Brain pericyte (primary cell): ENCODE measurements around the gene PSG4.
"Not testable (repeated sequence)": the region's sequence is repeated elsewhere in the genome, so short reads cannot be mapped to it uniquely, and the experiment has no call there.

ENCODE experiments used
- DNase-seq: peaks from one replicate; pipeline ENCODE4 v3.0.0-alpha.2; 2012; ENCODE audit warnings: low read depth, low spot score

PSG4 gene

GRCh38 chr19:43198686-43199419 lies 6.6 kb downstream of the PSG4 start:
- not testable (repeated sequence) for DNase-seq

- not testable (repeated sequence) for DNase-seq
Observed at GRCh38 chr19:43197666-43198397, 7.6 kb downstream of the PSG4 start.

DNA sequence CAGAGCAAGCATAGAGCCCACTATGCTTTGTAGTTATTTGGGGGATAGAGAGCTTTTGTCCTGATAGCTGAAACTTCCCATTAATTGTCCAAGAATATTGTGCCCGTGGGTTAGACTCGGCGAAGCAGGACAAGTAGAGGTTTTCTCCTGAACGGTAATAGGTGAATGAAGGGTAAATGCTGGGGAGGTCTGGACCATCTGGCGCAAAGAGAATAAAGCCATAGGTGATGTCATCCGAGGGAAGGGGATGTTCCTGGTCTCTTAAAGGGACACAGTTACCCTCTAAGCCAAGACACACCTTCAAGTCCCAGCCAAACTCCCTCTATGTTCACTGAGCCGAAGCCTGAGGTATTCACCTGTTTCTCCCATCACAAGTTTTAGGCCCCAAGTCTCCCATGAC lies 11.0 kb downstream of the PSG4 start:
- DNase-seq: not testable (repeated sequence)

DNA sequence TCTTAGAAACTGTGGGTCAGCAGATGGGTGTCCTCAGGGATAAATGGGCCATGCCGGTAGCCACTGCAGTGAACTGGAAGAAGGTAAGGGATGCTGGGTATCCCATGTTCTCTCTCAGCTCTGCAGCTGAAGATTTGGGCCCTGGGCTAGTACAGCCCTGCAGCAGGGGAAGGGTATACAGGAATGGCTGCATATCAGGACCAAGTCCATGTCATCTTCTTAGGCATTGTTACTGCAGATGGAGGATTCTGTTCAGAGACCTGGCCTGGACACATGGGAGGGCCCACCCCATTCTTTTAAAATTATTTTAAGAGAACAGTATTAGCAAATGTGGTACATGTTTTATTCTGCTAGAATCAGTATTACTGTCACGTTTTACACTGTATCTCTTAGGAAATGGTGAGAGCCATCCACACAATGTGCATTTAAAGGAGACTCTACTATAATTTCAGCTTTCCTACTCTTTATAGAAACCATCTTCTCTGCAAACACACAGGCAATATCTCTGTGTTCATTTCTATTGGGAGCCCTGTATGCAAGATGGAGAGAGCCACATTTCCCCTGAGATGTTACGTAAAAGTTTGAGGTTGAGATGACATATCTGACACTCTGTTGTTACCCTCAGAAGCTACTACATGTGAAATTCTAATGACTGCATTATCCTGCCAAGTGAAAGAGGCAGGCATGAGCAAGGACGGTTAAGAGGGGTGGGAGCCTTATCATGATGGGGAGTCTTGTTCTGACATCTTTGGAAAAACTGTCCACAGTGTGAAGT lies 12.9 kb downstream of the PSG4 start:
- DNase-seq: not testable (repeated sequence)

GRCh38 chr19:43188092-43188491 lies 17.3 kb downstream of the PSG4 start:
- DNase-seq: not testable (repeated sequence)

DNA sequence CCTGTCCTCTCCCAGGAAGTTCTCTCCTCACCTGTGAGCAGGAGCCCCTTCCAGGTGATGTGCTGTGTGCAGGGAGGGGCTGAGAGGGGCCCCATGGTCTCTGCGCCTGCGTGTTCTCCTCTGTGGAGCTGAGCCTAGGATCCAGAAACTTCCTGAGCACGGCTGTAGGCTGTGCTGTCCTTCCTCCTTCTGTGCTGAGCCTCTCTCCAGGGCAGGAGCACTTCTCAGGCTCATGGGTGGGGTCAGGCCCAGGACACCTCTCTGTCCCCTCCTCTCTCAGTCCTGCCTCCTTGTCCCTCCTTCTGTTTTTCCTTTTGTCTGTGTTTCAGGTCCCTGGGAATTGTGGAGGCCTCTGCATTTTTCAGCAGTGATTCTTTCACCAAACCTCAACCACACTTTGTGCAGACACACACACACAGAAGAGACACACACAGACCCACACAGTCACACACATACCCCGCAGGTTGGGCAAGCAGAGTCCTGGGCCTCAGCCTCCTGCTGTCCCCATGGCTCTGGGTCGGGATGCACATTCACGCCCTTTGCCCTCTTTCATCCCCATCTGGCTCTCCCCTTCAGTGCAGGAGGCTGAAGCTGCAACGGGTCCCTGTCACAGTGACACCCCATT lies 19.0 kb downstream of the PSG4 start, which contains the start of gene PSG5:
TSS of gene PSG5 (minus strand) at position 226 of the 625 bp plus-strand sequence. CDS start at position 95, 131 bp downstream.
- DNase-seq: not testable (repeated sequence)

GRCh38 chr19:43181869-43182771 lies 23.3 kb downstream of the PSG4 start:
- not testable (repeated sequence) for DNase-seq

- not testable (repeated sequence) for DNase-seq
Observed at GRCh38 chr19:43179569-43180147, 25.8 kb downstream of the PSG4 start.

GRCh38 chr19:43178577-43178976 lies 26.9 kb downstream of the PSG4 start:
- DNase-seq: not testable (repeated sequence)

- not testable (repeated sequence) for DNase-seq
Observed at GRCh38 chr19:43165906-43166305, 39.5 kb downstream of the PSG4 start.

DNA sequence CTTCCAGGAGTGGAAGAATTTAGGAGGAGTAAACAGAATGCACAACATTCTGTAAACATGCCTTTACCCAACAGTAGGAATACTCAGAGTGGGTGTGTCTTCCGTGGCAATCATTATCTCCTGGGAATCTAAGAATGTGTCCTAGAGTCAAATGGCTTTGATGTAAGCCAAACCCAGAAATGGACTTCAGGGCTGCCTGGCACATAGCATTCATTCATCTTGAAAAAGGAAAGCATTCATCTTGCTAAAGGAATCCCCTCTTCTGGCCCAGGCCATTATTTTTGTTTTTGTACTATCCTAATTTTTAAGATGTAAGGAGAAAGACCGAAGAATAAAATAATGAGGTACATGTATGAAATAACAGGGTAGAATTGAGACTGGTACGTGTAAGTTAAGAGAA lies 42.3 kb downstream of the PSG4 start:
- not testable (repeated sequence) for DNase-seq

GRCh38 chr19:43162261-43162660 lies 43.2 kb downstream of the PSG4 start:
- not testable (repeated sequence) for DNase-seq

GRCh38 chr19:43152214-43152613 lies 53.2 kb downstream of the PSG4 start:
- DNase-seq: no peak

GRCh38 chr19:43149788-43150187 lies 55.6 kb downstream of the PSG4 start:
- not testable (repeated sequence) for DNase-seq

DNA sequence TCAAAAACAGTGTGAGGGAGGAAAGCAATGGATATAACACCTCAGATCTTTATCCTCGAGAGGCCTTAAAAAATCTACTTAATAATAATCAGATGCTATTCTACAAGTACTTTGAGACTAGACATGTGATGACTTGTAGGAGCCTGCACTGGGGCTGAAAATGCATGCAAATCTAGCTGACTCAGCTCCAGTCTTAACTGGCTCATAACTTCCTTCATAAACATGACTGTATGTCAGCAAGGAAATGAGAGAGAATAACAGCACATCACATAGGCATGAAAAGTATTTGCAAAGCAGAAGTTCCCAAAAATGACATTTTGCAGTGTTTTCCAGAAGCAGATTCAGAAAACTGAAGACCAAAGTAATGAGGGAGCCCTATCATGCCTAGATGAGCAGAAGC lies 57.2 kb downstream of the PSG4 start:
- DNase-seq: no peak
